Osteoblast (primary cell): ENCODE data around the gene CRYGD. TPM values are rescaled to one million over a fixed set of nuclear protein-coding genes. Genes with fewer than 3 reads are reported as not detected.
"Not testable (repeated sequence)": the region's sequence is repeated elsewhere in the genome, so short reads cannot be mapped to it uniquely, and the experiment has no call there.

Experiments used
- DNase-seq: peaks from one replicate; pipeline ENCODE4 v3.0.0; 2011; ENCODE audit warnings: low spot score, mixed read lengths; ENCODE audit not compliant: insufficient read length; ENCODE audit errors: missing footprints
- H2AFZ ChIP-seq: 2 replicates; pipeline ENCODE4 v1.6.0; 2011; ENCODE audit warnings: mild to moderate bottlenecking, low read length
- H3K27ac ChIP-seq: 2 replicates; pipeline ENCODE4 v1.5.1; 2011; ENCODE audit warnings: mild to moderate bottlenecking, low read depth, low read length, moderate library complexity
- H3K27me3 ChIP-seq: 2 replicates; pipeline ENCODE4 v1.6.0; 2012; ENCODE audit warnings: mild to moderate bottlenecking, control low read depth, inconsistent platforms, low read length, moderate library complexity; ENCODE audit not compliant: insufficient read depth
- H3K36me3 ChIP-seq: 2 replicates; pipeline ENCODE4 v1.5.1; 2011; ENCODE audit warnings: mild to moderate bottlenecking, low read length, control low read depth, moderate library complexity; ENCODE audit not compliant: insufficient read depth
- H3K4me1 ChIP-seq: 2 replicates; pipeline ENCODE4 v1.5.1; 2011; ENCODE audit warnings: mild to moderate bottlenecking, low read length, control low read depth, moderate library complexity; ENCODE audit not compliant: insufficient read depth
- H3K4me2 ChIP-seq: 2 replicates; pipeline ENCODE4 v1.6.0; 2011; ENCODE audit warnings: mild to moderate bottlenecking, low read length; ENCODE audit not compliant: insufficient read depth
- H3K4me3 ChIP-seq: fragments of 200-600 bp; sonication (generic); 3 replicates; pipeline ENCODE4 v1.5.1; 2012; ENCODE audit warnings: mild to moderate bottlenecking, low read length, inconsistent platforms; ENCODE audit not compliant: insufficient read depth
- H3K79me2 ChIP-seq: 2 replicates; pipeline ENCODE4 v1.6.0; 2012; ENCODE audit warnings: mild to moderate bottlenecking, low read length, control low read depth, inconsistent platforms; ENCODE audit not compliant: insufficient read depth
- H3K9me3 ChIP-seq: 2 replicates; pipeline ENCODE4 v1.5.1; 2011; ENCODE audit warnings: low read depth, low read length, control low read depth
- H4K20me1 ChIP-seq: 2 replicates; pipeline ENCODE4 v1.6.0; 2012; ENCODE audit warnings: mild to moderate bottlenecking, low read length, control low read depth; ENCODE audit not compliant: insufficient read depth
- total RNA-seq: library from RNA; depleted of rRNA; stranded (reverse); fragments of >200 nt; gene quantifications from 2 replicates; pipeline ENCODE4 v1.2.3, GENCODE V29; 2012
- TF ChIP-seq, protein P1 (sequence below): IDR thresholded peaks from 2 replicates; pipeline ENCODE4 v1.5.1; 2011; ENCODE audit warnings: mild to moderate bottlenecking, low read depth, low read length, moderate library complexity; ENCODE audit errors: extremely low read depth

The CRYGD gene
- total RNA-seq, 1 donor: not detected

DNA sequence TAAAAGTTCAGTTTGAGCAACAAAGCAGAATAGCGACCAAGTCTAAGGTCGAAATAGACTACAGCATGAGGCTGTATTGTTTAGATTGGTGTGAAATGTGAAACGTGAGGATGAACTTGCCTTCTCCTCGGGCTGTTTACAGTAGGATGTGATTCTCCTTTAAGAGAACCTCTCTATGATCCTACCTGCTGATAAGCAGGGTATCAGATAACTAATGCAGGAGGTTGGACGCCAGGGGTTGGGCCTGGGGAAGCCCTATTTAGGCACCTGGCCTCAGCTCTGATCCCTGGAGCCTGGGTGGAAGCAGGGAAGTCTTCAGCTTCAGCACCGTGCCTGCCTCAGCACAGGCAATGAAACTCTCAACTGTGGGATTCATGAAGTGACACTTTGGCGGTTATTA lies 11.4 kb downstream of the CRYGD start:
- Histone ChIP-seq H3K79me2 (no peaks in the 10 kb centered on the region), H3K9me3 (no peaks in the 10 kb centered on the region), H2AFZ (no peak overlapping the region), H4K20me1 (no peaks in the 10 kb centered on the region), H3K4me3 (no peak overlapping the region), H3K27me3 (peaks cover 17% of the 10 kb centered on the region), H3K4me1 (no peaks in the 10 kb centered on the region), H3K36me3 (no peaks in the 10 kb centered on the region), H3K27ac (no peak overlapping the region), H3K4me2 (no peak overlapping the region)
- DNase-seq: no peak
- TF ChIP-seq, protein P1, sequence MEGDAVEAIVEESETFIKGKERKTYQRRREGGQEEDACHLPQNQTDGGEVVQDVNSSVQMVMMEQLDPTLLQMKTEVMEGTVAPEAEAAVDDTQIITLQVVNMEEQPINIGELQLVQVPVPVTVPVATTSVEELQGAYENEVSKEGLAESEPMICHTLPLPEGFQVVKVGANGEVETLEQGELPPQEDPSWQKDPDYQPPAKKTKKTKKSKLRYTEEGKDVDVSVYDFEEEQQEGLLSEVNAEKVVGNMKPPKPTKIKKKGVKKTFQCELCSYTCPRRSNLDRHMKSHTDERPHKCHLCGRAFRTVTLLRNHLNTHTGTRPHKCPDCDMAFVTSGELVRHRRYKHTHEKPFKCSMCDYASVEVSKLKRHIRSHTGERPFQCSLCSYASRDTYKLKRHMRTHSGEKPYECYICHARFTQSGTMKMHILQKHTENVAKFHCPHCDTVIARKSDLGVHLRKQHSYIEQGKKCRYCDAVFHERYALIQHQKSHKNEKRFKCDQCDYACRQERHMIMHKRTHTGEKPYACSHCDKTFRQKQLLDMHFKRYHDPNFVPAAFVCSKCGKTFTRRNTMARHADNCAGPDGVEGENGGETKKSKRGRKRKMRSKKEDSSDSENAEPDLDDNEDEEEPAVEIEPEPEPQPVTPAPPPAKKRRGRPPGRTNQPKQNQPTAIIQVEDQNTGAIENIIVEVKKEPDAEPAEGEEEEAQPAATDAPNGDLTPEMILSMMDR: no peak

DNA sequence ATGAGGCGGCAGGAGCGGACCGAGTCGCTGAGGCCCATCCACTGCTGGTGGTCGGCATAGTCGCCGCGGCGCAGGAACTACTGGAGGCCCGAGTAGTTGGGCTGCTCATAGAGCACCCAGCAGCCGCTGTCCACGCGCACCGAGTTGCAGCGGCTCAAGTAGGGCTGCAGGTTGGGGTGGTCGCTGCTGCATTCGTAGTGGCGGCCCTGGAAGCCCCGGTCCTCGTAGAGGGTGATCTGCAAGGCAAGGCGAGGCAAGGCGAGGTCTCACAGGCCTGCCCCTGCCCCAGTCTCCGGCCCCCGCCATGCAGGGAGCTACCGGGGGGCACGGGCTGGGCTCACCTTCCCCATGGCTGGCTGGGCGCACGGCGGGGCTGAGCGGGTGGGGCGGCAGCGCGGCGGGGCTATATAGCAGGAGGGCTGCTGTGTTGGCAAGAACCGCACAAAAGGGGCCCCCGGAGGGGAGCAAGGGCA lies 12.0 kb downstream of the CRYGD start:
- not testable (repeated sequence) for DNase-seq, H3K4me3 ChIP-seq, H3K79me2 ChIP-seq, H3K4me2 ChIP-seq, H3K9me3 ChIP-seq, H3K4me1 ChIP-seq, H3K27ac ChIP-seq, H4K20me1 ChIP-seq, H2AFZ ChIP-seq, H3K36me3 ChIP-seq
- peaks cover 17% of the 10 kb centered on the region for H3K27me3 ChIP-seq

DNA sequence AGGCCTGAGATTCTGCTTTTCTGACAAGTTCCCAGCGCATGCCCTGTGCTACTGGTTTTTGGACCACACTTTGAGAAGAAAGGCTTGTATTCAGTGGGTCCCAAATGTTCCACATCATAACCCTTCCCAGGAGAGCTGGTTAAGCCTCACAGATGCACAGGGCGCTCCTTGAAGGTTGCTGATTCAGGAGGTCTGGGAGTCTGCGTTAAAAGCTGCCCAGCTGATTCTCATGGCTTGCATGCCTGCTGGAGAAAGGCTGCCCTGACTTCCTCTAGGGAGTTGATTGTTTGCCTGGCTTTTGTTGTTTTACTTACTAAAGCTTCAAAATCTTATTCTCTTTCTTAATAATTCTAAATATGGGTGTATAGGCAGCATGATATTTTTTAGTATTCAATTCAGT lies 20.7 kb downstream of the CRYGD start:
- Histone ChIP-seq H3K4me2 (no peak overlapping the region), H3K27ac (no peak overlapping the region), H3K36me3 (no peaks in the 10 kb centered on the region), H4K20me1 (no peaks in the 10 kb centered on the region), H3K4me3 (no peak overlapping the region), H3K9me3 (no peaks in the 10 kb centered on the region), H2AFZ (no peak overlapping the region), H3K27me3 (peaks cover 10% of the 10 kb centered on the region), H3K4me1 (no peaks in the 10 kb centered on the region), H3K79me2 (no peaks in the 10 kb centered on the region)
- TF ChIP-seq, protein P1: no peak
- DNase-seq: no peak

DNA sequence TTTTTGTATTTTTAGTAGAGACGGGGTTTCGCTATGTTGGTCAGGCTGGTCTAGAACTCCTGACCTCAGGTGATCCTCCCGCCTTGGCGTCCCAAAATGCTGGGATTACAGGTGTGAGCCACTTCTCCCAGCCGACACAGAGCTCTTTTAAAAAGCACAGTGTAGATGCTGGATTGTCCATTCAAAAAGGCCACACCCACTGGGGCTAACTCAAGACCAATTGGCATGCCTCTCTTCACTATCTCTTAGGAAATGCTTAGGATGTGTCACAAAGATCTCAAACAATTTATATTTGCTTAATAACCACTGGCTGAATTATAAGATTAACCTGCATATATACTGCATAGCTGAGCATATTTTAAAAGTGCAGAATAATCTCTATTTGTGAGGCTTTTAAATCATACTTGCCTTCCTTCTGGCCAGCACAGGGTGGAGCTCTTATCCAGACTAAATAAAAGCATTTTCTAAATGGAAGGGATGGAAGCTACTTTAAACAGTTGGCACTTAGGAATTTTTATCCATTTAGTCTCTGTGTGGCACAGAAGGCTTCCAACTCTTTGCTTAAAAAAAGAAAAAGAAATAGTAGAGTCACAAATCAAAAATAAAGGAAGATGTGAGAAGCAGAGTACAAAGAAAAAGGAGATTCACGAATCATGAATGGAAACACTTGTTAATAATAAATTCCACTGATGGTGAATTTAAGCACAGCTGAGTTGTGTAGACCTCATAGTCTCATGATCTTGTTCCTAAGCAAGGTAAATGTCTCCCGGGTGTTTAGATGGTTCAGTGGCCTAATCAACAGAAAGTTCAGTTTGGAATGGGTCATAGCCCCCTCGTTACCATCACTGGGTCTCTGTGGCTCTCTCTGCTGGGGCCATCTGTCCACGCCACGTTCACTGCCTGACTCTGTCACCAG lies 22.4 kb downstream of the CRYGD start:
- H3K27me3 ChIP-seq: peaks cover 10% of the 10 kb centered on the region
- TF ChIP-seq, protein P1: peak; percentile 58
- no peak overlapping the region for H3K4me3 ChIP-seq
- H4K20me1 ChIP-seq: no peaks in the 10 kb centered on the region
- H2AFZ ChIP-seq: peak overlapping the region; percentile 4
- H3K36me3 ChIP-seq: no peaks in the 10 kb centered on the region
- H3K27ac ChIP-seq: no peak overlapping the region
- DNase-seq: peak; percentile 91
- no peaks in the 10 kb centered on the region for H3K79me2 ChIP-seq
- peaks cover 4% of the 10 kb centered on the region for H3K4me1 ChIP-seq
- H3K4me2 ChIP-seq: peak overlapping the region; percentile 35
- no peaks in the 10 kb centered on the region for H3K9me3 ChIP-seq
